Measurements from ENCODE around the gene SLC7A1. TPM values are rescaled to one million over a fixed set of nuclear protein-coding genes. Genes with fewer than 3 reads are reported as not detected.

Gene SLC7A1
- total and polyA plus RNA-seq, 2 of the 8 experiments (the other 6 are each of a cell fraction or from before 2014, with no cell fraction given): 26.8 to 114 TPM

- FAIRE-seq: no peak
- no peak for TF ChIP-seq PHF8 (conservative IDR thresholded peaks at IDR 0.05; ENCODE audit: low read depth, low read length)
- TF ChIP-seq TCF12 (IDR thresholded peaks at IDR 0.05; ENCODE audit: low read depth, low read length): no peak
- TF ChIP-seq POU5F1 (IDR thresholded peaks at IDR 0.05; ENCODE audit: low read depth, low read length): no peak
- no peak for TF ChIP-seq SIX5 (IDR thresholded peaks at IDR 0.05; ENCODE audit: low read depth, low read length)
- no peak for TF ChIP-seq ATF3 (IDR thresholded peaks at IDR 0.05; ENCODE audit: insufficient read depth, low read depth, low read length)
- no peak for TF ChIP-seq POLR2A (IDR thresholded peaks at IDR 0.05; ENCODE audit: control extremely low read depth in 1 of 2, low read depth in 2 of 2, low read length in 2 of 2)
- no peak for TF ChIP-seq KDM5A (IDR thresholded peaks at IDR 0.05; ENCODE audit: low read length)
- no peak for TF ChIP-seq RAD21 (IDR thresholded peaks at IDR 0.05 in 1 of 2, conservative IDR thresholded peaks at IDR 0.05 in 1 of 2; ENCODE audit: low read depth in 2 of 2, low read length in 2 of 2)
- TF ChIP-seq NRF1 (IDR thresholded peaks at IDR 0.05; ENCODE audit: low read depth, low read length): no peak
- no peak for TF ChIP-seq NANOG (IDR thresholded peaks at IDR 0.05; ENCODE audit: insufficient read depth, low read depth, low read length, poor library complexity, severe bottlenecking)
- no peak for TF ChIP-seq EP300 (IDR thresholded peaks at IDR 0.05; ENCODE audit: borderline replicate concordance in 1 of 2, low read depth in 2 of 2, low read length in 2 of 2)
- no peak for TF ChIP-seq EGR1 (IDR thresholded peaks at IDR 0.05; ENCODE audit: borderline replicate concordance, low read depth, low read length)
- no peak for TF ChIP-seq FOSL1 (IDR thresholded peaks at IDR 0.05; ENCODE audit: insufficient read depth, low read depth, low read length)
These were observed 131.3 kb downstream of the SLC7A1 start for GRCh38 chr13:29464105-29464679.

More at GRCh38 chr13:29464105-29464679, 131.3 kb downstream of the SLC7A1 start:
- H3K23ac ChIP-seq (ENCODE audit: insufficient read length): no peak overlapping the region
- ChIA-PET CTCF (ENCODE audit: partially characterized antibody) (interaction anchor here (0.6 to 2.6 kb wide), 3 partner anchors 9 to 16 kb away, joined by 4 to 12 read pairs (median 6); no protein-coding TSS in a partner anchor), POLR2A (ENCODE audit: partially characterized antibody) (interaction anchor here (1.0 kb wide), 1 partner anchor 123 kb away, joined by 3 read pairs; no protein-coding TSS in a partner anchor)
- no peak for DNase-seq (ENCODE audit: low read depth in 1 of 2, low spot score in 2 of 2)
- no peaks in the 10 kb centered on the region; a peak in 1 of 7 replicates for H3K27me3 ChIP-seq (replicated peaks in 1 of 4; ENCODE audit: control insufficient read depth in 3 of 4, extremely low read depth in 1 of 4, insufficient read depth in 3 of 4, low read length in 3 of 4)
- H3K14ac ChIP-seq (ENCODE audit: insufficient read length): no peak overlapping the region
- no peak overlapping the region for H2BK20ac ChIP-seq (ENCODE audit: low read length)
- no peak overlapping the region for H3K27ac ChIP-seq (ENCODE audit: low read depth, low read length)
- H2BK120ac ChIP-seq (replicated peaks; ENCODE audit: low read depth, low read length): no peak overlapping the region
- H2BK12ac ChIP-seq (ENCODE audit: low read depth, low read length): no peak overlapping the region
- no peak overlapping the region for H2AFZ ChIP-seq (ENCODE audit: low read length)
- H3K4ac ChIP-seq (replicated peaks; ENCODE audit: insufficient read length, low read depth, low read length): no peak overlapping the region
- H4K8ac ChIP-seq (ENCODE audit: extremely low read depth, insufficient read depth, low read length): no peak overlapping the region
- H2AK5ac ChIP-seq (ENCODE audit: low read depth, low read length): no peak overlapping the region
- no peaks in the 10 kb centered on the region; the same call in 1 of the 2 replicates for H3K79me1 ChIP-seq (ENCODE audit: low read depth, low read length)
- H3K4me3 ChIP-seq (ENCODE audit: extremely low read depth in 1 of 4, insufficient read depth in 2 of 4, low read depth in 3 of 4, low read length in 4 of 4): no peak overlapping the region
- no peak overlapping the region for H4K5ac ChIP-seq (ENCODE audit: insufficient read length, low read depth, low read length)
- no peak overlapping the region for H3K9ac ChIP-seq (replicated peaks in 1 of 4; ENCODE audit: extremely low read depth in 1 of 4, low read depth in 3 of 4, low read length in 3 of 4)
- H3K23me2 ChIP-seq (ENCODE audit: low read depth, low read length): no peaks in the 10 kb centered on the region
- H4K20me1 ChIP-seq (replicated peaks in 1 of 2; ENCODE audit: control insufficient read depth in 1 of 2, insufficient read depth in 2 of 2, low read length in 2 of 2): no peaks in the 10 kb centered on the region
- WGBS, 2 experiments (ENCODE audit: extremely low coverage in 1 of 2, insufficient coverage in 1 of 2, insufficient read length in 1 of 2, insufficient replicate concordance in 2 of 2, low coverage in 1 of 2, low lambda C conversion rate in 2 of 2, missing lambda C conversion rate in 1 of 2): 94% methylated on average over 4 of the region's 4 CpGs; no CpG with 5 or more reads in 1 of the 2 experiments
- H3K36me3 ChIP-seq (ENCODE audit: control insufficient read depth in 2 of 4, insufficient read depth in 4 of 4, low read length in 3 of 4): no peaks in the 10 kb centered on the region
- H2BK5ac ChIP-seq (ENCODE audit: low read depth, low read length): no peak overlapping the region
- H3K56ac ChIP-seq (replicated peaks; ENCODE audit: insufficient read length, low read depth, low read length): no peak overlapping the region
- H3K18ac ChIP-seq (ENCODE audit: extremely low read depth, low read length): no peak overlapping the region
- no peaks in the 10 kb centered on the region for H3K4me1 ChIP-seq (replicated peaks in 1 of 4; ENCODE audit: control insufficient read depth in 3 of 4, insufficient read depth in 4 of 4, low read length in 3 of 4)
- H2BK15ac ChIP-seq (ENCODE audit: low read length): no peak overlapping the region
- no peaks in the 10 kb centered on the region for H3K9me3 ChIP-seq (ENCODE audit: insufficient read depth in 2 of 2, low read depth in 1 of 2, low read length in 1 of 2)
- H3K4me2 ChIP-seq (ENCODE audit: insufficient read depth in 1 of 2, low read depth in 2 of 2, low read length in 2 of 2): no peak overlapping the region
- no peaks in the 10 kb centered on the region for H3K79me2 ChIP-seq (ENCODE audit: control insufficient read depth in 1 of 2, insufficient read depth in 2 of 2, low read length in 2 of 2)
- no peak overlapping the region for H4K91ac ChIP-seq (replicated peaks; ENCODE audit: insufficient read length, low read length)

Data from H1 (cell line).